Mucosa of stomach (tissue), 1 donor: ENCODE results near the gene PGLYRP1.
A peak's percentile ranks its signal among the peaks of the same experiment; 100 is the strongest.

Source experiments
- H3K27me3 ChIP-seq: one replicate; pipeline ENCODE4 v1.7.0; 2013; ENCODE audit warnings: mild to moderate bottlenecking, low read length; ENCODE audit not compliant: control insufficient read depth, insufficient read depth
- H3K36me3 ChIP-seq: one replicate; pipeline ENCODE4 v1.7.0; 2013; ENCODE audit warnings: low read length; ENCODE audit not compliant: control insufficient read depth, insufficient read depth
- H3K4me1 ChIP-seq: one replicate; pipeline ENCODE4 v1.7.0; 2013; ENCODE audit warnings: mild to moderate bottlenecking, low read length; ENCODE audit not compliant: control insufficient read depth, insufficient read depth
- H3K4me3 ChIP-seq: one replicate; pipeline ENCODE4 v1.7.0; 2013; ENCODE audit warnings: low read length
- H3K9ac ChIP-seq: one replicate; pipeline ENCODE4 v1.7.0; 2013; ENCODE audit warnings: mild to moderate bottlenecking, low read length, moderate library complexity
- H3K9me3 ChIP-seq: one replicate; pipeline ENCODE4 v1.7.0; 2013; ENCODE audit warnings: mild to moderate bottlenecking, low read length, moderate library complexity; ENCODE audit not compliant: control insufficient read depth
- donor health status: Pancreatic carcinoma.

The PGLYRP1 gene

GRCh38 chr19:46015687-46016425 lies 7.0 kb downstream of the PGLYRP1 start:
- H3K9ac ChIP-seq: peak overlapping the region; percentile 34
- no peaks in the 10 kb centered on the region for H3K36me3 ChIP-seq
- peak overlapping the region; percentile 77 for H3K4me3 ChIP-seq
- H3K4me1 ChIP-seq: peaks cover 17% of the 10 kb centered on the region
- no peaks in the 10 kb centered on the region for H3K9me3 ChIP-seq
- H3K27me3 ChIP-seq: peaks cover 22% of the 10 kb centered on the region

GRCh38 chr19:46014941-46015686 lies 7.7 kb downstream of the PGLYRP1 start:
- peaks cover 22% of the 10 kb centered on the region for H3K27me3 ChIP-seq
- no peaks in the 10 kb centered on the region for H3K9me3 ChIP-seq
- H3K9ac ChIP-seq: peak overlapping the region; percentile 48
- H3K36me3 ChIP-seq: no peaks in the 10 kb centered on the region
- H3K4me3 ChIP-seq: peak overlapping the region; percentile 31
- H3K4me1 ChIP-seq: peaks cover 17% of the 10 kb centered on the region

- Histone ChIP-seq H3K9me3 (no peaks in the 10 kb centered on the region), H3K27me3 (peaks cover 22% of the 10 kb centered on the region), H3K9ac (peak overlapping the region; percentile 48), H3K36me3 (no peaks in the 10 kb centered on the region), H3K4me1 (peaks cover 17% of the 10 kb centered on the region), H3K4me3 (peak overlapping the region; percentile 31)
These were observed 8.3 kb downstream of the PGLYRP1 start for GRCh38 chr19:46014534-46014933.

- Histone ChIP-seq H3K9me3 (no peaks in the 10 kb centered on the region), H3K4me3 (no peak overlapping the region), H3K36me3 (peaks cover 3% of the 10 kb centered on the region), H3K27me3 (peaks cover 6% of the 10 kb centered on the region), H3K9ac (no peak overlapping the region), H3K4me1 (peaks cover 5% of the 10 kb centered on the region)
These were observed 13.0 kb downstream of the PGLYRP1 start for GRCh38 chr19:46009530-46010510.

- peaks cover 3% of the 10 kb centered on the region for H3K36me3 ChIP-seq
- no peaks in the 10 kb centered on the region for H3K27me3 ChIP-seq
- no peaks in the 10 kb centered on the region for H3K9me3 ChIP-seq
- no peak overlapping the region for H3K9ac ChIP-seq
- H3K4me1 ChIP-seq: no peaks in the 10 kb centered on the region
- H3K4me3 ChIP-seq: no peak overlapping the region
These were observed 16.4 kb downstream of the PGLYRP1 start for GRCh38 chr19:46006411-46006810.

GRCh38 chr19:46002678-46003275 lies 20.1 kb downstream of the PGLYRP1 start:
- no peak overlapping the region for H3K4me3 ChIP-seq
- peaks cover 12% of the 10 kb centered on the region for H3K4me1 ChIP-seq
- peaks cover 3% of the 10 kb centered on the region for H3K36me3 ChIP-seq
- no peak overlapping the region for H3K9ac ChIP-seq
- peaks cover 10% of the 10 kb centered on the region for H3K27me3 ChIP-seq
- H3K9me3 ChIP-seq: no peaks in the 10 kb centered on the region

GRCh38 chr19:46000491-46001246 lies 22.2 kb downstream of the PGLYRP1 start:
- Histone ChIP-seq H3K4me1 (peaks cover 18% of the 10 kb centered on the region), H3K27me3 (peaks cover 10% of the 10 kb centered on the region), H3K36me3 (no peaks in the 10 kb centered on the region), H3K9me3 (no peaks in the 10 kb centered on the region), H3K4me3 (peak overlapping the region; percentile 4), H3K9ac (no peak overlapping the region)

GRCh38 chr19:45999653-46000121 lies 23.2 kb downstream of the PGLYRP1 start:
- peaks cover 19% of the 10 kb centered on the region for H3K4me1 ChIP-seq
- H3K27me3 ChIP-seq: peaks cover 10% of the 10 kb centered on the region
- H3K9ac ChIP-seq: no peak overlapping the region
- H3K9me3 ChIP-seq: no peaks in the 10 kb centered on the region
- no peaks in the 10 kb centered on the region for H3K36me3 ChIP-seq
- no peak overlapping the region for H3K4me3 ChIP-seq

GRCh38 chr19:45998834-45999233 lies 24.0 kb downstream of the PGLYRP1 start:
- no peaks in the 10 kb centered on the region for H3K9me3 ChIP-seq
- no peaks in the 10 kb centered on the region for H3K36me3 ChIP-seq
- no peak overlapping the region for H3K9ac ChIP-seq
- peaks cover 19% of the 10 kb centered on the region for H3K4me1 ChIP-seq
- H3K27me3 ChIP-seq: peaks cover 10% of the 10 kb centered on the region
- H3K4me3 ChIP-seq: no peak overlapping the region

- Histone ChIP-seq H3K9me3 (no peaks in the 10 kb centered on the region), H3K36me3 (no peaks in the 10 kb centered on the region), H3K27me3 (peaks cover 10% of the 10 kb centered on the region), H3K4me1 (peaks cover 19% of the 10 kb centered on the region), H3K4me3 (no peak overlapping the region), H3K9ac (no peak overlapping the region)
These were observed 25.9 kb downstream of the PGLYRP1 start for GRCh38 chr19:45996933-45997332.
